ENCODE measurements around the gene FAM234B.

DNA sequence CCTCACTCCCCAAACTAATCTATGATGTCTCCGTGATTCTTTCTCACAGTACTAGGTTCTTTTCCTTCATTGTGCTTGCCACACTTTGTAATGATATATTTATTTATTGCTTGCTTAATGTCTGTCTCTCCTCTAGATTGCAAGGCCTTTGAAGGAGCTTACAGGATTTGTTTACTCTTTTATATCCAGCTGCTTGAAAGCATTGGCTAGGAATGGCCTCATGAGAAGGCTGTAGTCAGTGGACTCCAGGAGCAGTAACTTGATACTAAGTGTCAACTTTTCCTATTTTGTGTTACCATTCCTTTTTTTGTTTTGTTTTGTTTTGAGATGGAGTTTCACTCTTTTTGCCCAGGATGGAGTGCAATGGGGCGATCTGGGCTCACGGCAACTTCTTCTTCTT is 7.3 kb upstream of the FAM234B start:
- TF ChIP-seq, protein P1, sequence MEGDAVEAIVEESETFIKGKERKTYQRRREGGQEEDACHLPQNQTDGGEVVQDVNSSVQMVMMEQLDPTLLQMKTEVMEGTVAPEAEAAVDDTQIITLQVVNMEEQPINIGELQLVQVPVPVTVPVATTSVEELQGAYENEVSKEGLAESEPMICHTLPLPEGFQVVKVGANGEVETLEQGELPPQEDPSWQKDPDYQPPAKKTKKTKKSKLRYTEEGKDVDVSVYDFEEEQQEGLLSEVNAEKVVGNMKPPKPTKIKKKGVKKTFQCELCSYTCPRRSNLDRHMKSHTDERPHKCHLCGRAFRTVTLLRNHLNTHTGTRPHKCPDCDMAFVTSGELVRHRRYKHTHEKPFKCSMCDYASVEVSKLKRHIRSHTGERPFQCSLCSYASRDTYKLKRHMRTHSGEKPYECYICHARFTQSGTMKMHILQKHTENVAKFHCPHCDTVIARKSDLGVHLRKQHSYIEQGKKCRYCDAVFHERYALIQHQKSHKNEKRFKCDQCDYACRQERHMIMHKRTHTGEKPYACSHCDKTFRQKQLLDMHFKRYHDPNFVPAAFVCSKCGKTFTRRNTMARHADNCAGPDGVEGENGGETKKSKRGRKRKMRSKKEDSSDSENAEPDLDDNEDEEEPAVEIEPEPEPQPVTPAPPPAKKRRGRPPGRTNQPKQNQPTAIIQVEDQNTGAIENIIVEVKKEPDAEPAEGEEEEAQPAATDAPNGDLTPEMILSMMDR (IDR thresholded peaks at IDR 0.05): no peak
- TF ChIP-seq POLR2A (IDR thresholded peaks at IDR 0.05): no peak
